ENCODE data around the gene HES1. TPM values are rescaled to one million over a fixed set of nuclear protein-coding genes. Genes with fewer than 3 reads are reported as not detected.

Gene HES1
- total and polyA plus RNA-seq, 8 donors, result 15.7 to 68.5 (median 36.3) TPM

DNA sequence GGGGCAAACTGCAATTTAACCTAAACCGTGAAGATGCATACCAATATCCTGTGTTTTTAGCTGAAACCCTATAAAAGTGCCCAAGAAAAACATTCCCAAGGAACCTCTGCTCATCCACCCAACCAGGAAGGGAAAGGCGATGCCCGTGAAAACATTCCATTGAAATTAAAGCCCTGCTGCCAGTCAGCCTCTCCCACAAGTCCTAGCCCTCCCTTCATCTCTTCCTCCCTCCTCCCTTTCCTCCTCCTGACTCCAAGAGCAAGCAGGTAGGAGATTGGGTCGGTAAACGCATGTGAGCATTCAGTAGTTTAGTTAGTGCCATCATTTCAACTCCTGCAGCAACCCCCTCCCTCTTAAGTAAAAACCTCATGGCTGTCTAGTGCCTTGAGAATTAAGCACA, 27.7 kb downstream of the HES1 start:
- DNase-seq (no peak), ATAC-seq (no peak), FAIRE-seq (no peak)
- H3K27ac ChIP-seq, result no peak overlapping the region
- H3K9me3 ChIP-seq, result no peaks in the 10 kb centered on the region
- H3K27me3 ChIP-seq, result no peaks in the 10 kb centered on the region
- no peaks in the 10 kb centered on the region for H3K36me3 ChIP-seq
- TF ChIP-seq, protein P1, sequence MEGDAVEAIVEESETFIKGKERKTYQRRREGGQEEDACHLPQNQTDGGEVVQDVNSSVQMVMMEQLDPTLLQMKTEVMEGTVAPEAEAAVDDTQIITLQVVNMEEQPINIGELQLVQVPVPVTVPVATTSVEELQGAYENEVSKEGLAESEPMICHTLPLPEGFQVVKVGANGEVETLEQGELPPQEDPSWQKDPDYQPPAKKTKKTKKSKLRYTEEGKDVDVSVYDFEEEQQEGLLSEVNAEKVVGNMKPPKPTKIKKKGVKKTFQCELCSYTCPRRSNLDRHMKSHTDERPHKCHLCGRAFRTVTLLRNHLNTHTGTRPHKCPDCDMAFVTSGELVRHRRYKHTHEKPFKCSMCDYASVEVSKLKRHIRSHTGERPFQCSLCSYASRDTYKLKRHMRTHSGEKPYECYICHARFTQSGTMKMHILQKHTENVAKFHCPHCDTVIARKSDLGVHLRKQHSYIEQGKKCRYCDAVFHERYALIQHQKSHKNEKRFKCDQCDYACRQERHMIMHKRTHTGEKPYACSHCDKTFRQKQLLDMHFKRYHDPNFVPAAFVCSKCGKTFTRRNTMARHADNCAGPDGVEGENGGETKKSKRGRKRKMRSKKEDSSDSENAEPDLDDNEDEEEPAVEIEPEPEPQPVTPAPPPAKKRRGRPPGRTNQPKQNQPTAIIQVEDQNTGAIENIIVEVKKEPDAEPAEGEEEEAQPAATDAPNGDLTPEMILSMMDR (IDR thresholded peaks at IDR 0.05), result no peak
- intact Hi-C loops (cut with DNase I), result loop anchor here in 1 of 3 donors (10.0 kb wide), 1 partner anchor 141 kb away; no protein-coding TSS in a partner anchor
- no peak overlapping the region for H3K4me3 ChIP-seq
- H3K4me1 ChIP-seq, result peaks cover 4 to 38% (median 36%) of the 10 kb centered on the region in 3 donors
- 78 to 85% methylated on average over 5 of the region's 5 CpGs for WGBS, 2 donors

DNA sequence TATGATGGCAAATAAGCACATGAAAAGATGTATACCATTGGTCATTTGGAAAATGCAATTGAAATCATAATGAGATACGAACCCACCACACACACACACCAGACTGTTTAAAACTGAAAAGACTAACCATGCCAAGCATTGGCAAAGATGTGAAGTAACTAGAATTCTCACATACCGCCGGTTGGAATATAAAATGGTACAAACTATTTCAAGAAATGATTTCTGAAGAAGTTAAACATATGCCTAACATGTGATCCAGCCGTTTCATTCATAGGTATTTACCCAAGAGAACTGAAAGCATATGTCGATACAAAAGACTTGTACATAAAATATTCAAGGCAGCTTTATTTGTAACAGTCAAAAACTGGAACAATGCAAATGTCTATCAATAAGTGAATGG, 28.9 kb downstream of the HES1 start:
- no peak overlapping the region for H3K4me3 ChIP-seq
- no peak overlapping the region for H3K27ac ChIP-seq
- intact Hi-C loops (cut with DNase I), result loop anchor here in 1 of 3 donors (10.0 kb wide), 1 partner anchor 140 kb away; no protein-coding TSS in a partner anchor
- FAIRE-seq (no peak), DNase-seq (no peak), ATAC-seq (no peak)
- TF ChIP-seq, protein P1 (IDR thresholded peaks at IDR 0.05), result no peak
- H3K9me3 ChIP-seq, result no peaks in the 10 kb centered on the region
- peaks cover 4 to 28% (median 27%) of the 10 kb centered on the region in 3 donors for H3K4me1 ChIP-seq
- WGBS, 2 donors, result 81 to 87% methylated on average over 5 of the region's 5 CpGs
- H3K36me3 ChIP-seq, result no peaks in the 10 kb centered on the region
- no peaks in the 10 kb centered on the region for H3K27me3 ChIP-seq

DNA sequence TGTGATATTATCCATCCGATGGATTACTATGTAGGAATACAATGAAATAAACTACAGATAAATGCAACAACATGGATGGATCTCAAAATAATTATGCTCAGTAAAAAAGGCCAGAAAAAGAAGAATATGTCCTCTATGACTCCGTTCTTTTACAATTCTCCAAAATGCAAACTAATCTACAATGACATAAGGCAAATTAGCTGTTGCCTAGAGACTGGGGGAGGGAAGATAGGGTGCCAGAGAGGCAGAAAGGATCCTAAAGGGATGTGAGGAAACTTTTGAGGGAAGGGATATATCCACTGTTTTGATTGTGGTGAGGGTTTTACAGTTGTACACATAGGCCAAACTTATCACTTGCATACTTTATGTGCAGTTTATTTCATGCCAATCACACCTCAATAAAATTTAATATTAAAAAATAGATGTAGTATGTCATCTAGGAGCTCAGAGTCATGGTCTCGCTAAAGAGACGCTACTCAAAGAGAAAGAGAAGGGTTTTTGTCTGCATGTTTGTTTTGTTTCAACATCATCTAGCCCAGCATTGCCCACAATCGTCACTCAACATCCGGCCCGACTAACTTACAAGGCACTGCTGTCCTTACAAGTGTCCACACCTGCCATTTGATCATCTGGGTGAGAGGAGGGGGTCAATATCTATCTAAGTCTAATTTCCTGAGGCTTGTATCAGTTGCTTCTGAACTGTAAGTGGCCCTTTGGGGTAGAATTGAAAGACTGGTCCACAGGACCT, 29.5 kb downstream of the HES1 start:
- intact Hi-C loops (cut with DNase I), result loop anchor here in 1 of 3 donors (10.0 kb wide), 1 partner anchor 139 kb away; no protein-coding TSS in a partner anchor
- no peaks in the 10 kb centered on the region for H3K27me3 ChIP-seq
- no peak for DNase-seq
- TF ChIP-seq, protein P1 (IDR thresholded peaks at IDR 0.05), result no peak
- H3K36me3 ChIP-seq, result no peaks in the 10 kb centered on the region
- 77 to 78% methylated on average over 7 of the region's 7 CpGs for WGBS, 2 donors
- no peak overlapping the region for H3K4me3 ChIP-seq
- peaks cover 4 to 22% (median 21%) of the 10 kb centered on the region in 3 donors for H3K4me1 ChIP-seq
- FAIRE-seq, result no peak
- no peak for ATAC-seq
- H3K9me3 ChIP-seq, result no peaks in the 10 kb centered on the region
- H3K27ac ChIP-seq, result no peak overlapping the region

DNA sequence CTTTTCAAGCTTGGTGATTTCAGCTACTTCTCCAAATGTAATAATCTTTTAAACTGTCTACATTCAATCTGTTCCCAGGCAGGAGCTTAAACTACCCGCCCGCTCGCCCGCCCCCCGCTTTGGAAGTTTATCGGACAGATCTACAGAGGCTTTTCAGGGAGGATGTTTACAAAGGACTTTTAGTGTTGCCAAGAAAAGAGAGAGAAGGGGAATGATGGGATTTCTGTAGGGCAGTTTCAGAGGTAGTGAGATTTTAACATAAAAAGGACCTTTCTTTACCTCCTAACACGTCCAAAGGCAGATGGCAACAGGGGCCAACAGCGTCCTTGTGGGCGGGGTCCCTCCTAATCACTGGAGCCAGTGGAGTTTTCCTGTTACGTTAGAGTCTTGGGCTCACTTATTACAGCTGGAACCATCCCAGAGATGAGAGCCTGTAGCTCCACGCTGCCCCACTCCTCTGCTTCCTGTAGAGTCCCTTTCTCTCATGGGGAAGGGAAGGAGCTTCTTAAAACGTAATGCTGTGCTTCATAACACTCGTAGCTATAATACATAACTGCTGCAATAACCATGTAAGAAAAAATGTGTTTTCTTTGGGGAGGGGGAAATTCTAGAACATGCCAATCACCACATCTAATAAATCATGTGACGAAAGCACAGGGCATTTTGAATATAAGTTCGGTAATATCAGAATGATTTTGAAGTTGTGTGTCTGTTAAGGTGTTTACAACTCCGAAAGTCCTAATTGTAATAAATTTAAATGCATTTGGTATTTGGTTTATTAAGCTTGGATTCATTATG, 30.9 kb downstream of the HES1 start:
- no peaks in the 10 kb centered on the region for H3K27me3 ChIP-seq
- WGBS, 2 donors, result 26 to 30% methylated on average over 16 of the region's 16 CpGs
- TF ChIP-seq, protein P1 (IDR thresholded peaks at IDR 0.05), result no peak
- H3K4me1 ChIP-seq, result peaks cover 4 to 14% (median 11%) of the 10 kb centered on the region in 3 donors
- intact Hi-C loops (cut with DNase I), result loop anchor here in 1 of 3 donors (10.0 kb wide), 1 partner anchor 138 kb away; no protein-coding TSS in a partner anchor
- ATAC-seq, result peak; percentile 49 to 67 (median 58)
- H3K27ac ChIP-seq, result peak overlapping the region in 2 of 4 donors; percentile 15 to 41
- H3K9me3 ChIP-seq, result no peaks in the 10 kb centered on the region
- H3K4me3 ChIP-seq, result no peak overlapping the region
- DNase-seq, result no peak
- H3K36me3 ChIP-seq, result no peaks in the 10 kb centered on the region
- FAIRE-seq, result no peak

All from pancreas (tissue), 10 donors.